ENCODE results near the gene IGFL1. TPM values are rescaled to one million over a fixed set of nuclear protein-coding genes. Genes with fewer than 3 reads are reported as not detected.

The IGFL1 gene
- total and polyA plus RNA-seq, 2 of the 8 experiments (the other 6 are each of a cell fraction or from before 2014, with no cell fraction given) = not detected

GRCh38 chr19:46216612-46217011 is 12.9 kb upstream of the IGFL1 start:
- no peak overlapping the region for H2BK120ac ChIP-seq (replicated peaks; ENCODE audit: low read depth, low read length)
- no peak overlapping the region for H2BK12ac ChIP-seq (ENCODE audit: low read depth, low read length)
- no peak overlapping the region for H3K14ac ChIP-seq (ENCODE audit: insufficient read length)
- H3K79me1 ChIP-seq (ENCODE audit: low read depth, low read length) = no peaks in the 10 kb centered on the region
- no peaks in the 10 kb centered on the region for H3K36me3 ChIP-seq (ENCODE audit: control insufficient read depth in 2 of 4, insufficient read depth in 4 of 4, low read length in 3 of 4)
- H2AK5ac ChIP-seq (ENCODE audit: low read depth, low read length) = no peak overlapping the region
- H3K4me3 ChIP-seq (ENCODE audit: extremely low read depth in 1 of 4, insufficient read depth in 2 of 4, low read depth in 3 of 4, low read length in 4 of 4) = no peak overlapping the region
- no peak overlapping the region for H2BK20ac ChIP-seq (ENCODE audit: low read length)
- no peak overlapping the region for H4K8ac ChIP-seq (ENCODE audit: extremely low read depth, insufficient read depth, low read length)
- no peak overlapping the region for H4K91ac ChIP-seq (replicated peaks; ENCODE audit: insufficient read length, low read length)
- H4K5ac ChIP-seq (ENCODE audit: insufficient read length, low read depth, low read length) = no peak overlapping the region
- DNase-seq (ENCODE audit: low read depth in 1 of 2, low spot score in 2 of 2) (no peak), FAIRE-seq (no peak)
- H3K4ac ChIP-seq (replicated peaks; ENCODE audit: insufficient read length, low read depth, low read length) = no peak overlapping the region
- H3K23ac ChIP-seq (ENCODE audit: insufficient read length) = no peak overlapping the region
- no peak overlapping the region for H3K18ac ChIP-seq (ENCODE audit: extremely low read depth, low read length)
- peaks cover 0 to 3% of the 10 kb centered on the region in 2 experiments for H4K20me1 ChIP-seq (replicated peaks in 1 of 2; ENCODE audit: control insufficient read depth in 1 of 2, insufficient read depth in 2 of 2, low read length in 2 of 2)
- H3K9me3 ChIP-seq (ENCODE audit: insufficient read depth in 2 of 2, low read depth in 1 of 2, low read length in 1 of 2) = no peaks in the 10 kb centered on the region
- no peaks in the 10 kb centered on the region for H3K27me3 ChIP-seq (replicated peaks in 1 of 4; ENCODE audit: control insufficient read depth in 3 of 4, extremely low read depth in 1 of 4, insufficient read depth in 3 of 4, low read length in 3 of 4)
- no peak overlapping the region for H3K27ac ChIP-seq (ENCODE audit: low read depth, low read length)
- WGBS, 2 experiments (ENCODE audit: extremely low coverage in 1 of 2, insufficient coverage in 1 of 2, insufficient read length in 1 of 2, insufficient replicate concordance in 2 of 2, low coverage in 1 of 2, low lambda C conversion rate in 2 of 2, missing lambda C conversion rate in 1 of 2) = 82% methylated on average over 4 of the region's 4 CpGs; no CpG with 5 or more reads in 1 of the 2 experiments
- no peaks in the 10 kb centered on the region for H3K79me2 ChIP-seq (ENCODE audit: control insufficient read depth in 1 of 2, insufficient read depth in 2 of 2, low read length in 2 of 2)
- H2AFZ ChIP-seq (ENCODE audit: low read length) = no peak overlapping the region
- no peak overlapping the region for H2BK15ac ChIP-seq (ENCODE audit: low read length)
- no peak overlapping the region for H3K9ac ChIP-seq (replicated peaks in 1 of 4; ENCODE audit: extremely low read depth in 1 of 4, low read depth in 3 of 4, low read length in 3 of 4)
- H3K4me2 ChIP-seq (ENCODE audit: insufficient read depth in 1 of 2, low read depth in 2 of 2, low read length in 2 of 2) = no peak overlapping the region
- POLR2A ChIA-PET (ENCODE audit: partially characterized antibody) = no interaction called here
- peaks cover 0 to 5% (median under 1%) of the 10 kb centered on the region in 4 experiments; a peak in 3 of 7 replicates for H3K4me1 ChIP-seq (replicated peaks in 1 of 4; ENCODE audit: control insufficient read depth in 3 of 4, insufficient read depth in 4 of 4, low read length in 3 of 4)
- H3K23me2 ChIP-seq (ENCODE audit: low read depth, low read length) = no peaks in the 10 kb centered on the region
- H2BK5ac ChIP-seq (ENCODE audit: low read depth, low read length) = no peak overlapping the region
- no peak overlapping the region for H3K56ac ChIP-seq (replicated peaks; ENCODE audit: insufficient read length, low read depth, low read length)
- CTCF ChIA-PET (ENCODE audit: partially characterized antibody) = no interaction called here
- TF ChIP-seq PHF8 (conservative IDR thresholded peaks at IDR 0.05; ENCODE audit: low read depth, low read length) (no peak), POLR2A (IDR thresholded peaks at IDR 0.05; ENCODE audit: control extremely low read depth in 1 of 2, low read depth in 2 of 2, low read length in 2 of 2) (no peak), EP300 (IDR thresholded peaks at IDR 0.05; ENCODE audit: borderline replicate concordance in 1 of 2, low read depth in 2 of 2, low read length in 2 of 2) (no peak), SIN3A (conservative IDR thresholded peaks at IDR 0.05 in 1 of 2, IDR thresholded peaks at IDR 0.05 in 1 of 2; ENCODE audit: low read depth in 1 of 2, low read length in 2 of 2) (no peak), BCL11A (IDR thresholded peaks at IDR 0.05; ENCODE audit: low read depth in 2 of 2, low read length in 2 of 2) (no peak), RNF2 (IDR thresholded peaks at IDR 0.05; ENCODE audit: borderline replicate concordance, low read depth, low read length, missing control alignments, poor library complexity, severe bottlenecking) (no peak), KDM4A (IDR thresholded peaks at IDR 0.05; ENCODE audit: low read depth, low read length, severe bottlenecking) (no peak), TCF12 (IDR thresholded peaks at IDR 0.05; ENCODE audit: low read depth, low read length) (no peak), USF2 (IDR thresholded peaks at IDR 0.05; ENCODE audit: low read length) (no peak), POLR2AphosphoS5 (IDR thresholded peaks at IDR 0.05; ENCODE audit: low read depth, low read length) (no peak), BRCA1 (IDR thresholded peaks at IDR 0.05; ENCODE audit: low read depth, low read length) (no peak)

All from H1 (cell line).